ENCODE results near the gene LIPC.

LIPC gene

GRCh38 chr15:58454950-58455401 lies 23.2 kb downstream of the LIPC start:
- DNase-seq (ENCODE audit: low read depth in 2 of 2, low spot score in 1 of 2): no peak

- DNase-seq (ENCODE audit: low read depth in 2 of 2, low spot score in 1 of 2): no peak
Observed at GRCh38 chr15:58457466-58457965, 25.7 kb downstream of the LIPC start.

GRCh38 chr15:58458076-58458475 lies 26.3 kb downstream of the LIPC start:
- no peak for DNase-seq (ENCODE audit: low read depth in 2 of 2, low spot score in 1 of 2)

- no peak for DNase-seq (ENCODE audit: low read depth in 2 of 2, low spot score in 1 of 2)
Observed at GRCh38 chr15:58459045-58459444, 27.3 kb downstream of the LIPC start.

GRCh38 chr15:58459560-58459959 lies 27.8 kb downstream of the LIPC start:
- no peak for DNase-seq (ENCODE audit: low read depth in 2 of 2, low spot score in 1 of 2)

- no peak for DNase-seq (ENCODE audit: low read depth in 2 of 2, low spot score in 1 of 2)
Observed at GRCh38 chr15:58460116-58460790, 28.5 kb downstream of the LIPC start.

- DNase-seq (ENCODE audit: low read depth in 2 of 2, low spot score in 1 of 2): no peak
Observed at GRCh38 chr15:58460872-58461271, 29.1 kb downstream of the LIPC start.

GRCh38 chr15:58462547-58462946 lies 30.8 kb downstream of the LIPC start:
- no peak for DNase-seq (ENCODE audit: low read depth in 2 of 2, low spot score in 1 of 2)

GRCh38 chr15:58462973-58463663 lies 31.3 kb downstream of the LIPC start:
- DNase-seq (ENCODE audit: low read depth in 2 of 2, low spot score in 1 of 2): no peak

GRCh38 chr15:58463815-58464650 lies 32.2 kb downstream of the LIPC start:
- no peak for DNase-seq (ENCODE audit: low read depth in 2 of 2, low spot score in 1 of 2)

GRCh38 chr15:58465070-58465469 lies 33.3 kb downstream of the LIPC start:
- no peak for DNase-seq (ENCODE audit: low read depth in 2 of 2, low spot score in 1 of 2)

- DNase-seq (ENCODE audit: low read depth in 2 of 2, low spot score in 1 of 2): no peak
Observed at GRCh38 chr15:58465866-58466517, 34.2 kb downstream of the LIPC start.

- no peak for DNase-seq (ENCODE audit: low read depth in 2 of 2, low spot score in 1 of 2)
Observed at GRCh38 chr15:58466566-58466965, 34.8 kb downstream of the LIPC start.

- DNase-seq (ENCODE audit: low read depth in 2 of 2, low spot score in 1 of 2): no peak
Observed at GRCh38 chr15:58467121-58467721, 35.4 kb downstream of the LIPC start.

GRCh38 chr15:58467722-58468423 lies 36.1 kb downstream of the LIPC start:
- DNase-seq (ENCODE audit: low read depth in 2 of 2, low spot score in 1 of 2): no peak

GRCh38 chr15:58469432-58470353 lies 37.9 kb downstream of the LIPC start:
- DNase-seq (ENCODE audit: low read depth in 2 of 2, low spot score in 1 of 2): no peak

GRCh38 chr15:58471348-58471747 lies 39.6 kb downstream of the LIPC start:
- DNase-seq (ENCODE audit: low read depth in 2 of 2, low spot score in 1 of 2): no peak

- no peak for DNase-seq (ENCODE audit: low read depth in 2 of 2, low spot score in 1 of 2)
Observed at GRCh38 chr15:58472221-58472620, 40.4 kb downstream of the LIPC start.

Data from stimulated activated CD8-positive, alpha-beta memory T cell treated with anti-CD3 and anti-CD28 coated beads, Interleukin-4, amount 100 ng/mL, for 4 hours (primary cell).